Spinal cord (tissue), 10 donors: Measurements from ENCODE around the gene TUT4. TPM values are rescaled to one million over a fixed set of nuclear protein-coding genes. Genes with fewer than 3 reads are reported as not detected.

Source experiments
- DNase-seq, 6 donors: peaks; one replicate each; pipeline versions ENCODE4 v3.0.0 to v3.0.0-alpha.2; 2013 to 2015; ENCODE audit warnings: low spot score in 6 of 6, low read depth in 4 of 6
- H3K27ac ChIP-seq: one replicate; pipeline ENCODE4 v1.5.1; 2013; ENCODE audit warnings: low read depth, low read length, control low read depth
- H3K27me3 ChIP-seq: one replicate; pipeline ENCODE4 v1.6.1; 2013; ENCODE audit warnings: low read length; ENCODE audit not compliant: control insufficient read depth, insufficient read depth
- H3K36me3 ChIP-seq: one replicate; pipeline ENCODE4 v1.6.1; 2013; ENCODE audit warnings: low read length; ENCODE audit not compliant: control insufficient read depth, insufficient read depth
- H3K4me1 ChIP-seq: one replicate; pipeline ENCODE4 v1.6.1; 2013; ENCODE audit warnings: low read length; ENCODE audit not compliant: control insufficient read depth, insufficient read depth
- H3K4me3 ChIP-seq: one replicate; pipeline ENCODE4 v1.5.1; 2013; ENCODE audit warnings: low read depth, low read length, control low read depth
- H3K9me3 ChIP-seq: one replicate; pipeline ENCODE4 v1.6.1; 2013; ENCODE audit warnings: low read length; ENCODE audit not compliant: control insufficient read depth, insufficient read depth
- WGBS: methylation state at CpG from one replicate; pipeline ENCODE4 v1.1.5; 2013; ENCODE audit warnings: missing lambda C conversion rate; ENCODE audit not compliant: insufficient coverage; 5-methylcytosine and 5-hydroxymethylcytosine counted together
- polyA plus RNA-seq, 2 donors: library from polyadenylated mRNA; unstranded; fragments of 120-200 nt; gene quantifications; one replicate each; pipeline ENCODE4 v1.2.1, GENCODE V29; 2013; ENCODE audit not compliant: insufficient read length in 2 of 2
- total RNA-seq, 2 donors: library from RNA; depleted of rRNA in 1 of 2; stranded (reverse); fragments of 120-200 nt in 1 of 2; fragments of >200 nt in 1 of 2; gene quantifications; one replicate each; pipeline versions ENCODE4 v1.2.3 to v1.2.4, GENCODE V29; 2013 to 2014
- donor health status: healthy.

Gene TUT4
- total and polyA plus RNA-seq, 4 donors, result 59.8 to 99.8 (median 84.5) TPM

- no peaks in the 10 kb centered on the region for H3K27me3 ChIP-seq
- H3K4me3 ChIP-seq, result no peak overlapping the region
- H3K4me1 ChIP-seq, result no peaks in the 10 kb centered on the region
- no peak for DNase-seq
- H3K36me3 ChIP-seq, result peaks cover 11% of the 10 kb centered on the region
- no peak overlapping the region for H3K27ac ChIP-seq
- WGBS, result no CpG with 5 or more reads among the region's 2 CpGs
- no peaks in the 10 kb centered on the region for H3K9me3 ChIP-seq
Measured at GRCh38 chr1:52487632-52488031, 65.3 kb downstream of the TUT4 start.

DNA sequence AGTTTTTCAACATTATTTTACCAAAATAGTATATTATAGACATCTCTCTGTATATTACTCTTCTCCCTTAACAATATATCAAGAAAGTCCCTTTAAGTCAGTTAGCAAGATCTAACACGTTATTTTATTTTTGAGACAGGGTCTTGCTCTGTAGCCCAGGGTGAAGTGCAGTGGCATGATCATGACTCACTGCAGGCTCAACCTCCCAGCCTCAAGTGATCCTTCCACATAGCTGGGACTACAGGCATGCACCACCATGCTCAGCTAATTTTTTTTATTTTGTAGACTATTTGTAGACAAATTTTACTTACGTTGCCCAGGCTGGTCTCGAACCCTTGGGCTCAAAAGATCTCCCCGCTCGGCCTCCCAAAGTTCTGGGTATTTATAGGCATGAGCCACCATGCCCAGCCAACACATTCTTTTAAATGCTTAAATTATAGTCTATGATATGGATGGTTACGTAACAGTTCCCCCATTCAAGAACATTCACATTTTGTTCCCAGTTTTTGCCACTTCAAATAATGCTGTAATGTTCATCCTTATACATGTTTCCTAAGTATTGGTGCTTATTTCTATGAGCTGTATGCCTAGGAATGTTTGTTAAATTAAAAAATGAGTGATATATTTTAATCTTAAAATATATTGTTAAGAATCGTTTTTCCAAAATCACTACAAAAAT is 70.4 kb downstream of the TUT4 start:
- Histone ChIP-seq H3K27ac (no peak overlapping the region), H3K4me1 (no peaks in the 10 kb centered on the region), H3K27me3 (no peaks in the 10 kb centered on the region), H3K36me3 (peaks cover 5% of the 10 kb centered on the region), H3K4me3 (no peak overlapping the region), H3K9me3 (no peaks in the 10 kb centered on the region)
- WGBS, result no CpG with 5 or more reads among the region's 7 CpGs
- DNase-seq, result no peak

DNA sequence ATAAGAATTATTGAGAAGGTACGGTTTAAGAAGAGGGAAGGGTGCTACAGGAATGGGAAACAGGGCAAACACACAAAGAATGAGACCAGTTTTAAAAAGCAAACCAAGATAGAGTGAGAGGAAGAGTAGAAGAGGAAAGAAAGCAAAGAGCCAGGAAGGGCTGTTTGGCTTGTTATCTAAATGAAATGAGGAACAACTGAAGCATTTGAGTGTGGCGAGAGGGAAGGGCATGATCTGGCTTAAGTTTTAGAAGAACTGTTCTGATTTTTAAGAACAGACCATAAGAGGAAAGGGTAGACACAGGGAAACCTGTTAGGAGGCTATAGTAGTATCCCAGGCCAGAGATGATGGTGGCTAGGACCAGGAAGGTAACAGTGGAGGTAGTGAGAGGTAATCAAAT is 73.8 kb downstream of the TUT4 start:
- 92% methylated on average over 2 of the region's 2 CpGs for WGBS

DNA sequence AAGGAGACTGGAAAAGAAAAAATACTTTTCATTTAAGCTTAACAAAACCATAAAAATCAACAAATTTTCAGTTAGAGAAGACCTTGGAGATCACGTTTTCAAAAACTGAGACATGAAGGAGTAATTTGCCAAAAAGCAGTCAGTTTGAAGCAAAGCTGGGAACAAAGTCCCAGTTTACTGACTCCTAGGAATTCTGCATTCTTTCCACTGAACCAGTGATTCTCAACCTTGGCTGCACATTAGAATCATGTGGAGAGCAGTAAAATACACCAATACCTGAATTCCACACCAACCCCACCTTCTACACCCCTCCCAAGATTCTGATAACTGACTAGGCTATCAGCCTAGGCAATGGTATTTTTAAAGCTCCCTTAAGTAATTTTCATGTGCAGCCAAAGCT is 75.0 kb downstream of the TUT4 start:
- Histone ChIP-seq H3K27me3 (no peaks in the 10 kb centered on the region), H3K4me1 (no peaks in the 10 kb centered on the region), H3K36me3 (peaks cover 4% of the 10 kb centered on the region), H3K4me3 (no peak overlapping the region), H3K9me3 (no peaks in the 10 kb centered on the region), H3K27ac (no peak overlapping the region)
- WGBS, result 100% methylated on average over 1 of the region's 1 CpG
- DNase-seq, result no peak

More for the DNA sequence above, 73.8 kb downstream of the TUT4 start:
- H3K4me1 ChIP-seq, result no peaks in the 10 kb centered on the region
- no peaks in the 10 kb centered on the region for H3K27me3 ChIP-seq
- H3K4me3 ChIP-seq, result no peak overlapping the region
- H3K27ac ChIP-seq, result no peak overlapping the region
- H3K36me3 ChIP-seq, result peaks cover 4% of the 10 kb centered on the region
- H3K9me3 ChIP-seq, result no peaks in the 10 kb centered on the region
- no peak for DNase-seq

DNA sequence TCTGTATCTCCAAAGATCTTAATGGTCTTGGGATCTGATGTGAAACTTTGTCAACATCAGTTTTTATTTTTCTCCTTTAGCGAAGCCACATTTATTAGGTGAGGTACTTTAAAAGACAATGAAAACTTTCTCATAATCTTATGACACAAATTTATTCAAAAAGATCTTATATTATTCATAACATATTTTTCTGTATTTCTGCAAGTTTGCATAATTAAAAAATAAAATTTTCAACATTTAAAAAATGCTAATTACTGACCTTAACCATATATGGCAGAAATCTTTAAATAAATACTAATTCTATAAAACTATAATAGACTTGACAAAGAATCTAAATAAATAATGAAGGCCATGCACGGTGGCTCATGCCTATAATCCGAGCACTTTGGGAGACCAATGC is 75.9 kb downstream of the TUT4 start:
- H3K4me3 ChIP-seq, result no peak overlapping the region
- H3K9me3 ChIP-seq, result no peaks in the 10 kb centered on the region
- no peak overlapping the region for H3K27ac ChIP-seq
- no peaks in the 10 kb centered on the region for H3K27me3 ChIP-seq
- WGBS, result 100% methylated on average over 2 of the region's 3 CpGs
- peaks cover 4% of the 10 kb centered on the region for H3K36me3 ChIP-seq
- DNase-seq, result no peak
- no peaks in the 10 kb centered on the region for H3K4me1 ChIP-seq

DNA sequence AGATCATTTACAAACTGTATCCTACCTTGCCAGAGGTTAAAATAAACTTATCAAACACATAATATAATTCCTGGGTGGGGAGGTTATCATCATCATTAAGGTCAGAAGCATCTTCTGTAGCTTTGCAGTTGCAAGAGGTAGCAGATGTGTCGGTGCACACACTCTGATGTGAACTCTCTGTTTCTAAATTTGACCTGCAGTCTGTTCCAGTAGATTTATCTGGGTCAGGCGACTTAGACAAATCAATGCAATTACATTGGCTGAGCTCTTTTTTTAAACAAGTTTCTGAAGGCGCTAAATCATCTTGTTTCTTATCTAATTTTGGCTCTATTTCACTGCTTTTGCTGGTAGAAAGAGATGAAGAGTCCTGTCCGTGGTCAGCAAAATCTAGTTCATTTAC is 78.1 kb downstream of the TUT4 start:
- Histone ChIP-seq H3K9me3 (no peaks in the 10 kb centered on the region), H3K4me1 (no peaks in the 10 kb centered on the region), H3K4me3 (no peak overlapping the region), H3K36me3 (peaks cover 4% of the 10 kb centered on the region), H3K27ac (no peak overlapping the region), H3K27me3 (no peaks in the 10 kb centered on the region)
- 92% methylated on average over 1 of the region's 4 CpGs for WGBS
- DNase-seq, result peak in 1 of 6 donors; percentile 3

DNA sequence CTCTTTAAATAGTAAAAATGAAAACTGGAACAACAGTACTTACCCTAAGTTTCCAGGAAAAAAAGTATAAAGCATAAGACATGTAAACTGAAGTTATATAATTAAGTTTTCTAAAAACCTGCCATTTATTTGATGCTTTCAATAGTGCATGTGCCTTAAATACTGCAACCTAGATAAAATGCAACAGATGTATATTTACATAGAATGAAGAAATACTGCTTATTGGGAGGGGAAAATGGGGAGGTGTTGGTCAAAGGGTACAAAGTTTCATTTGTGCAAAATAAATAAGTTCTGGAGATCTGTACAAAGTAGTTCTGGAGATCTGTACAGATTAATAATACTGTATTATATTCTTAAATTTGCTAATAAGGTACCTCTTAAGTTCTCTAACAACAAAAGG is 79.9 kb downstream of the TUT4 start:
- no peak for DNase-seq
- H3K27ac ChIP-seq, result no peak overlapping the region

DNA sequence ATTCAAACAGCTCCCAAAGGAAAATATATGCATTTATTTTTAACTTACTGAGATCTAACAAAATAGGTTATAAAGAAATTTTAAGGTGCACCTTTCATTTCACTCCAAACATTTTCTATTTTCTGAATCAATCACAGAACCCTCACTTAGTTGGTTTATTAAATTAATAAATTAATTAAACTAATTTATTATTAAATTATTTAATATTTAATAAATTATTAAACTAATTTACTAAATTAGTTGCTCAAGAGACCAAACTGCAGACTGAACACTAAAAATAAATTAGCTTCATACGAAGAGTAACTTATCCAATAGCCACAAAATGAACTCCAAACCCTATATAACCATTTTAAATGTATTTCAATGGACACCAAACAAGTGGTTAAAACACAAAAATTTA is 80.5 kb downstream of the TUT4 start:
- Histone ChIP-seq H3K4me1 (no peaks in the 10 kb centered on the region), H3K4me3 (no peak overlapping the region), H3K27ac (no peak overlapping the region), H3K36me3 (peaks cover 3% of the 10 kb centered on the region), H3K9me3 (no peaks in the 10 kb centered on the region), H3K27me3 (no peaks in the 10 kb centered on the region)
- no peak for DNase-seq
- WGBS, result no CpG with 5 or more reads among the region's 1 CpG

More for the DNA sequence above, 79.9 kb downstream of the TUT4 start:
- Histone ChIP-seq H3K9me3 (no peaks in the 10 kb centered on the region), H3K27me3 (no peaks in the 10 kb centered on the region), H3K36me3 (peaks cover 4% of the 10 kb centered on the region), H3K4me3 (no peak overlapping the region), H3K4me1 (no peaks in the 10 kb centered on the region)

- DNase-seq, result no peak
- H3K36me3 ChIP-seq, result peaks cover 5% of the 10 kb centered on the region
- no peaks in the 10 kb centered on the region for H3K27me3 ChIP-seq
- H3K4me1 ChIP-seq, result no peaks in the 10 kb centered on the region
- no peaks in the 10 kb centered on the region for H3K9me3 ChIP-seq
- no peak overlapping the region for H3K4me3 ChIP-seq
- no CpG with 5 or more reads among the region's 2 CpGs for WGBS
- no peak overlapping the region for H3K27ac ChIP-seq
Measured at GRCh38 chr1:52469108-52469507, 83.8 kb downstream of the TUT4 start.

DNA sequence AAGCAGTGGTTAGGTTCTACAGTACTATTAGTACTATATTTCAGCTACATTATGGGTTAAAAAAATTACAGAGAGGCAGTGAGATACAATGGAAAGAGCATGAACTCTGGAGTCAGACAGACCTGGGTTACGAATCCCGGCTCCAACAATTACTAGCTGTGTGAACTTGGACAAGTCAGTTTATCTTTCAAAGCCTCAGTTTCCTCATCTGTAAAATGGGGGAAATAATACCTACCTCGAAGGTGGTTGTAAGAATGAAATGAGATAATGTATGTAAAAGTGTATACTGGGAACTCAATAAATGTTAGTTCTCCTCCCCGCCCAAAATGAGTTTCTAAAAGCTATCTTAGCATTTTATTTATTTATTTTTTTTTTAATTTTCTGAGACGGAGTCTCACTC is 89.0 kb downstream of the TUT4 start:
- no peak overlapping the region for H3K27ac ChIP-seq

More for the DNA sequence above, 89.0 kb downstream of the TUT4 start:
- Histone ChIP-seq H3K27me3 (no peaks in the 10 kb centered on the region), H3K4me3 (no peak overlapping the region), H3K9me3 (no peaks in the 10 kb centered on the region), H3K36me3 (peaks cover 9% of the 10 kb centered on the region), H3K4me1 (no peaks in the 10 kb centered on the region)
- WGBS, result 100% methylated on average over 2 of the region's 5 CpGs
- no peak for DNase-seq
